Measurements from ENCODE around the gene NEDD8.

The NEDD8 gene

DNA sequence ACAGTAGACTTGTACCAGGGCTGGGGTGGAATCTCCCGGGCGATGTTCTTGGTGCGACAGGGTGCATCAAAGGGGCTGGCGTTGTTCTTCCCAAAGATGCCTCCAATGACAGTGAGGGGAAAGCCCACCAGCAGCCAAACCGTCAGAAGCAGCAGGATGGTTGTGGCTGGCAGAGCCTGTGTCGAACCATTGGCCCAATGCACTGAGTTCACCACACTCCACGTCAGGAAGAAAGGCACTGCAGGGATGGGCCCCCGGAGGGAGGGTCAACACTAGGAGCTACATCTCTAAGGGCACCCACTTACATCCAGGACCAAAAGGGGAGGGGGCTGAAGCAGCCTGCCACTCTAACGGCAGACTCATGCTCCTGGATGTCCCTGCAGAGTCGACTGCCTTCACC, 41.8 kb downstream of the NEDD8 start:
- Histone ChIP-seq H3K27me3 (ENCODE audit: insufficient read depth, insufficient read length) (no peaks in the 10 kb centered on the region), H3K9ac (ENCODE audit: insufficient read length, low read depth) (no peak overlapping the region), H3K4me1 (ENCODE audit: insufficient read depth, insufficient read length) (peaks cover 2% of the 10 kb centered on the region), H3K4me3 (ENCODE audit: insufficient read length, low read depth) (no peak overlapping the region), H3K9me3 (ENCODE audit: insufficient read depth, low read length) (no peaks in the 10 kb centered on the region), H3K36me3 (ENCODE audit: insufficient read depth, insufficient read length, low read length) (peaks cover 62% of the 10 kb centered on the region)
- TF ChIP-seq YY1 (IDR thresholded peaks at IDR 0.05; ENCODE audit: insufficient read depth, insufficient read length): no peak
- no peak for TF ChIP-seq ZNF274 (IDR thresholded peaks at IDR 0.05; ENCODE audit: low read depth, low read length)
- TF ChIP-seq SUZ12 (IDR thresholded peaks at IDR 0.05; ENCODE audit: extremely low read depth, insufficient read depth, insufficient read length): no peak
- no peak for DNase-seq (ENCODE audit: low read depth, low spot score)

DNA sequence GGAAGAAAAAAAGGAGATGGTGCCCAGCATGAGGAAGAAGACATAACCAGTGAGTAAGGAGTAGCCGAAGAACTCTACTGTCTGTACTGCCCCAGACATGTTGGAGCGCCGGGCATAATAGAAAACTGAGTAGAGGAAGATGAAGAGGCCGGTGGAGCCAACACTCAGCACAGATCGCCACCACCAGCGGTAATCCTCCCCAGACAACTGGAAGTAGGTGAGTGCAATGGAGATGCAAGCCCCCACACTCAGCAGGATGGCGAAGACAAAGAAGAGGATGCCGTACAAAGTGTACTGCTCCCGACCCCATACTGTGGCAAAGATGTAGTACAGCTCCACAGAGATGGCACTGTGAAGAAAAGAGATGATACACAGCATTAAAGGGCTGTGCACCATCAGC, 42.7 kb downstream of the NEDD8 start:
- peaks cover 71% of the 10 kb centered on the region for H3K36me3 ChIP-seq (ENCODE audit: insufficient read depth, insufficient read length, low read length)
- H3K4me1 ChIP-seq (ENCODE audit: insufficient read depth, insufficient read length): peaks cover 2% of the 10 kb centered on the region
- no peaks in the 10 kb centered on the region for H3K9me3 ChIP-seq (ENCODE audit: insufficient read depth, low read length)
- H3K4me3 ChIP-seq (ENCODE audit: insufficient read length, low read depth): no peak overlapping the region
- TF ChIP-seq YY1 (IDR thresholded peaks at IDR 0.05; ENCODE audit: insufficient read depth, insufficient read length): no peak
- TF ChIP-seq SUZ12 (IDR thresholded peaks at IDR 0.05; ENCODE audit: extremely low read depth, insufficient read depth, insufficient read length): no peak
- TF ChIP-seq ZNF274 (IDR thresholded peaks at IDR 0.05; ENCODE audit: low read depth, low read length): no peak
- DNase-seq (ENCODE audit: low read depth, low spot score): no peak
- peak overlapping the region; percentile 44 for H3K9ac ChIP-seq (ENCODE audit: insufficient read length, low read depth)
- no peaks in the 10 kb centered on the region for H3K27me3 ChIP-seq (ENCODE audit: insufficient read depth, insufficient read length)

DNA sequence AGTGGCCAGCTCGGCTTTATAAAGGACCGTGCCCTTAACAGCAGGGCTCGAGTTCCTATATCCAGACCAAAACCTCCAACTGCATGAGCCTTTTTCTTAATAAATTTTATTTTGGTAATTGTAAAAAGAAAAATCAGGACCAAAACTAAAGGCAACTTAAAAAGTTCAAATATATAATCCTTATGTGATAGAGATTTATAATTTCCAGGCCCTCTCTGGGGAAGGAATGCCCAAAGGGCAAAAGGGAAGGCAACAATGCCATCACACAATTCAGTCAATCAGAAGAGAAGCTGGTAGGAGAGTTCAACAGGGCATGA, 43.1 kb downstream of the NEDD8 start:
- peak overlapping the region; percentile 44 for H3K9ac ChIP-seq (ENCODE audit: insufficient read length, low read depth)
- DNase-seq (ENCODE audit: low read depth, low spot score): no peak
- no peaks in the 10 kb centered on the region for H3K9me3 ChIP-seq (ENCODE audit: insufficient read depth, low read length)
- H3K36me3 ChIP-seq (ENCODE audit: insufficient read depth, insufficient read length, low read length): peaks cover 71% of the 10 kb centered on the region
- peak overlapping the region; percentile 86 for H3K4me3 ChIP-seq (ENCODE audit: insufficient read length, low read depth)
- peaks cover 2% of the 10 kb centered on the region for H3K4me1 ChIP-seq (ENCODE audit: insufficient read depth, insufficient read length)
- no peaks in the 10 kb centered on the region for H3K27me3 ChIP-seq (ENCODE audit: insufficient read depth, insufficient read length)
- TF ChIP-seq ZNF274 (IDR thresholded peaks at IDR 0.05; ENCODE audit: low read depth, low read length) (no peak), SUZ12 (IDR thresholded peaks at IDR 0.05; ENCODE audit: extremely low read depth, insufficient read depth, insufficient read length) (no peak), YY1 (IDR thresholded peaks at IDR 0.05; ENCODE audit: insufficient read depth, insufficient read length) (no peak)

DNA sequence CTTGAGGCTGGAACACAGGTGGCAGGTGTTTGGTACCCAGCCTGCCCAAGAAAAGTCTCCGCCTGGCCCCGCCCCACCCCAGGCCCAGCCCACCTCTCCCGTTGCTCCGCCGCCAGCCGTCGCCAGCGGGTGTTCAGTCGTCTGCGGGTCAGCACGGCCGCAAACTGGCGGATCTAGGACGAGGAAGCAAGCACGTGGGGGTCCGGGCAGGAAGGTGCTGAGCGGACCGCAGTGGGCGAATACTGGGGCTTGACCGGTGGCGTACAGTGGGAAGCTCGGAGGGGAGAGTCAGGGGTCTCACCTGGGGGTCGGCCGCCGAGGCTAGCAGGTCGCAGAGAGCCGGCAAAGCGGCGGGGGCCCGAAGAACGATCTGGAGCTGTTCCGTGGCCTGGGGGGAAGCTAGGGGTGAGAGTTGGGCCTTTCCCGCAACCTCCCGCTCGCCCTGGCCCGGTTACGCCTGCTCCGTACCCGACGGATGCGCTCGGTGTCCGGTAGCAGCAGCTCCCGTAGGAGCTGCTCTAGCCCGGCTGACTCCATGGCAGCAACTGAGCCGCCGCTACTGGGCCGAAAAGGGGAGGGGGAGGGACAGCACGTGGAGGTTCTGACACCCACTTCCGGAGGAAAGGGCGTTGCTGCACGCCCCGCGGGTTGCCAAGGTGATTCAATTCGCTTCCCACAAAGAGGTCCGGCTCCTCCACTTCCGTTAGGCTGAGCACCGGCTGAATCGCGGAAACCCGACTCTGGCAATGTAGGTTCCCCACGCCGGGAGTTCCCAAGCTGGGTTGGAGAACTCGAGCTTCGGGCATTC, 43.7 kb downstream of the NEDD8 start, which contains the start of gene IPO4:
Gene IPO4, minus strand, starts transcription at position 566 of the 808 bp plus-strand sequence. Its CDS starts 29 bp downstream, at position 537.
- Histone ChIP-seq H3K4me1 (ENCODE audit: insufficient read depth, insufficient read length) (peaks cover 2% of the 10 kb centered on the region), H3K27me3 (ENCODE audit: insufficient read depth, insufficient read length) (no peaks in the 10 kb centered on the region), H3K4me3 (ENCODE audit: insufficient read length, low read depth) (peak within 1 kb of the TSS; percentile 86), H3K36me3 (ENCODE audit: insufficient read depth, insufficient read length, low read length) (peaks cover 74% of the 10 kb centered on the region), H3K9ac (ENCODE audit: insufficient read length, low read depth) (peak within 1 kb of the TSS; percentile 91), H3K9me3 (ENCODE audit: insufficient read depth, low read length) (no peaks in the 10 kb centered on the region)
- TF ChIP-seq YY1 (IDR thresholded peaks at IDR 0.05; ENCODE audit: insufficient read depth, insufficient read length) (peak; percentile 39), SUZ12 (IDR thresholded peaks at IDR 0.05; ENCODE audit: extremely low read depth, insufficient read depth, insufficient read length) (no peak), ZNF274 (IDR thresholded peaks at IDR 0.05; ENCODE audit: low read depth, low read length) (no peak)
- DNase-seq (ENCODE audit: low read depth, low spot score): peak; percentile 92

DNA sequence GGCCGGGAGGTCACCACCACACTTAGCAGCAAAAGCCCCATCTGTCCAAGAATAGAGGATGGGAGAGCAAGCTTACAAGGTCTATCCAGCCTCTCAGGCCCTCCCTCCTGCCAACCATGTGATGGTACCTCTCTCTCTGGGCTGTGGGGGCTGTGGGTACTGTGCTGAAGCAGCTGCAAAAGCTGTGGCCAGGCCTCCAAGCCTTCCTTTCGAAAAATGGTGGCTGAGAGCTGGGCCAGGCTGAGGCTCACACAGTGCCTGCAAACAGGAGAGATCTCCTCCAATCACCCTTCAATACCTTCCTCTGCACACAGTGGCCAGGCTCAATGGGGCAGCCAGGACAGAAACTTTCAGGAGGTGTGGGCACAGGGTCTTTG, 44.6 kb downstream of the NEDD8 start:
- Histone ChIP-seq H3K27me3 (ENCODE audit: insufficient read depth, insufficient read length) (no peaks in the 10 kb centered on the region), H3K9ac (ENCODE audit: insufficient read length, low read depth) (peak overlapping the region; percentile 9), H3K9me3 (ENCODE audit: insufficient read depth, low read length) (no peaks in the 10 kb centered on the region), H3K4me3 (ENCODE audit: insufficient read length, low read depth) (peak overlapping the region; percentile 86), H3K36me3 (ENCODE audit: insufficient read depth, insufficient read length, low read length) (peaks cover 76% of the 10 kb centered on the region), H3K4me1 (ENCODE audit: insufficient read depth, insufficient read length) (peaks cover 2% of the 10 kb centered on the region)
- TF ChIP-seq YY1 (IDR thresholded peaks at IDR 0.05; ENCODE audit: insufficient read depth, insufficient read length): no peak
- no peak for TF ChIP-seq ZNF274 (IDR thresholded peaks at IDR 0.05; ENCODE audit: low read depth, low read length)
- TF ChIP-seq SUZ12 (IDR thresholded peaks at IDR 0.05; ENCODE audit: extremely low read depth, insufficient read depth, insufficient read length): no peak
- DNase-seq (ENCODE audit: low read depth, low spot score): no peak

DNA sequence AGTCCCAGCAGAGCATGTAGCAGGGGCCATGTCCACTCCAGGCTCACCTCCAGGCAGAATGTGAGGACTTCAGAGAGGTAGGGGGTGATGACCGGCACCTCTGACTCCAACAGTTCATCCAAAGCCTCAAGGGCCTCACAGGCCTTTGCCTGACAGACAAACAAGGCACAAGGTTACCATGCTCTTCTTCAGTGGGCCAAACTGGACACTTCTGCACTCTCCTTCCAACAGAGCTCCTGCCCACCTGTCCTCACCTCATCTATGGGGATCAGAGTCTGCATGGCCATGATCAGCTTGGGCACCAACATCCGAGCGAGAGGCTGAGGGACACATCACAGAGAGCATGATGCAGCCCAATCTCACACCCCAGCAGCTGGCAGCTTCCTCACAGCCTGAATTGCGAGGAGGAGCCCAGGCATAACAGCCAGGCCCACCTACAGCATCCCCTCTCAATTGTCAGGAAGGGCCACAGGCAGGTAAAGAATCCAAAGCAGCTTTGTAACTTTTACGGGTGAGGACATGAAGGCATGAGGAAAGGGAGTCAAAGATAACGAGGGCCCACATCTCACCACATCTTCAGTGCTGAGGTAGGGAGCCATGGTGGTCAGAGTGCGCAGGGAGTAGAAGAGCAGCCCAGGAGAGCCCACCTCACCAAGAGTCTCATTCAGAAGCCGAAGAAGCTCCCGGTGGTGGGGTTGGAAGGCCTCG, 45.2 kb downstream of the NEDD8 start:
- Histone ChIP-seq H3K4me3 (ENCODE audit: insufficient read length, low read depth) (no peak overlapping the region), H3K9me3 (ENCODE audit: insufficient read depth, low read length) (no peaks in the 10 kb centered on the region), H3K27me3 (ENCODE audit: insufficient read depth, insufficient read length) (no peaks in the 10 kb centered on the region), H3K9ac (ENCODE audit: insufficient read length, low read depth) (no peak overlapping the region), H3K36me3 (ENCODE audit: insufficient read depth, insufficient read length, low read length) (peaks cover 76% of the 10 kb centered on the region), H3K4me1 (ENCODE audit: insufficient read depth, insufficient read length) (peaks cover 2% of the 10 kb centered on the region)
- TF ChIP-seq ZNF274 (IDR thresholded peaks at IDR 0.05; ENCODE audit: low read depth, low read length) (no peak), YY1 (IDR thresholded peaks at IDR 0.05; ENCODE audit: insufficient read depth, insufficient read length) (no peak), SUZ12 (IDR thresholded peaks at IDR 0.05; ENCODE audit: extremely low read depth, insufficient read depth, insufficient read length) (no peak)
- DNase-seq (ENCODE audit: low read depth, low spot score): no peak

DNA sequence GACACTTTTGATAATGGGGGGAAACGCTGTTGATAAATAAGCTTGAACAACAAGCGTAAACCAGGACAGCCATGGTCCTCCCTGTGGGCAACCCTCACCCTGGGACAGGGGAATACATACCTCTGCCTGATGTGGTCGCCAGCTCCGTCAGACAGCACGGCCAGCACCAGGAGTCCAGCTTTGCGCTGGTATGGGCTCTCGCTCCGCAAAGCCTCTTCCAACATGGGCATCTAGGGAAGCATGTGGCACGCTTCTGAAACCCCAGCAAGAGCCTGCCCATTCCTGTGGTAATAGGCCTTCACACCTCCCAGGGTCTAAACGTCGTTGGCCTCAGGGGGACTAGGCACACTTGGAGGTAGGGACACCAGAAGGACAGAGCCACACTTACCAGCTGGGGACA, 46.4 kb downstream of the NEDD8 start:
- no peaks in the 10 kb centered on the region for H3K9me3 ChIP-seq (ENCODE audit: insufficient read depth, low read length)
- no peak for TF ChIP-seq SUZ12 (IDR thresholded peaks at IDR 0.05; ENCODE audit: extremely low read depth, insufficient read depth, insufficient read length)
- TF ChIP-seq YY1 (IDR thresholded peaks at IDR 0.05; ENCODE audit: insufficient read depth, insufficient read length): no peak
- TF ChIP-seq ZNF274 (IDR thresholded peaks at IDR 0.05; ENCODE audit: low read depth, low read length): no peak

More for the DNA sequence above, 46.4 kb downstream of the NEDD8 start:
- Histone ChIP-seq H3K27me3 (ENCODE audit: insufficient read depth, insufficient read length) (no peaks in the 10 kb centered on the region), H3K36me3 (ENCODE audit: insufficient read depth, insufficient read length, low read length) (peaks cover 84% of the 10 kb centered on the region), H3K9ac (ENCODE audit: insufficient read length, low read depth) (no peak overlapping the region), H3K4me3 (ENCODE audit: insufficient read length, low read depth) (no peak overlapping the region), H3K4me1 (ENCODE audit: insufficient read depth, insufficient read length) (peaks cover 2% of the 10 kb centered on the region)
- DNase-seq (ENCODE audit: low read depth, low spot score): no peak

All from NT2/D1 (cell line).